Osteoblast (primary cell): ENCODE measurements around the gene BATF. TPM values are rescaled to one million over a fixed set of nuclear protein-coding genes. Genes with fewer than 3 reads are reported as not detected.

ENCODE experiments used
- DNase-seq: peaks from one replicate; pipeline ENCODE4 v3.0.0; 2011; ENCODE audit warnings: low spot score, mixed read lengths; ENCODE audit not compliant: insufficient read length; ENCODE audit errors: missing footprints
- H2AFZ ChIP-seq: 2 replicates; pipeline ENCODE4 v1.6.0; 2011; ENCODE audit warnings: mild to moderate bottlenecking, low read length
- H3K27ac ChIP-seq: 2 replicates; pipeline ENCODE4 v1.5.1; 2011; ENCODE audit warnings: mild to moderate bottlenecking, low read depth, low read length, moderate library complexity
- H3K27me3 ChIP-seq: 2 replicates; pipeline ENCODE4 v1.6.0; 2012; ENCODE audit warnings: mild to moderate bottlenecking, control low read depth, inconsistent platforms, low read length, moderate library complexity; ENCODE audit not compliant: insufficient read depth
- H3K36me3 ChIP-seq: 2 replicates; pipeline ENCODE4 v1.5.1; 2011; ENCODE audit warnings: mild to moderate bottlenecking, low read length, control low read depth, moderate library complexity; ENCODE audit not compliant: insufficient read depth
- H3K4me1 ChIP-seq: 2 replicates; pipeline ENCODE4 v1.5.1; 2011; ENCODE audit warnings: mild to moderate bottlenecking, low read length, control low read depth, moderate library complexity; ENCODE audit not compliant: insufficient read depth
- H3K4me2 ChIP-seq: 2 replicates; pipeline ENCODE4 v1.6.0; 2011; ENCODE audit warnings: mild to moderate bottlenecking, low read length; ENCODE audit not compliant: insufficient read depth
- H3K4me3 ChIP-seq: fragments of 200-600 bp; sonication (generic); 3 replicates; pipeline ENCODE4 v1.5.1; 2012; ENCODE audit warnings: mild to moderate bottlenecking, low read length, inconsistent platforms; ENCODE audit not compliant: insufficient read depth
- H3K79me2 ChIP-seq: 2 replicates; pipeline ENCODE4 v1.6.0; 2012; ENCODE audit warnings: mild to moderate bottlenecking, low read length, control low read depth, inconsistent platforms; ENCODE audit not compliant: insufficient read depth
- H3K9me3 ChIP-seq: 2 replicates; pipeline ENCODE4 v1.5.1; 2011; ENCODE audit warnings: low read depth, low read length, control low read depth
- H4K20me1 ChIP-seq: 2 replicates; pipeline ENCODE4 v1.6.0; 2012; ENCODE audit warnings: mild to moderate bottlenecking, low read length, control low read depth; ENCODE audit not compliant: insufficient read depth
- CTCF ChIP-seq: IDR thresholded peaks from 2 replicates; pipeline ENCODE4 v1.5.1; 2011; ENCODE audit warnings: mild to moderate bottlenecking, low read depth, low read length, moderate library complexity; ENCODE audit errors: extremely low read depth
- total RNA-seq: library from RNA; depleted of rRNA; stranded (reverse); fragments of >200 nt; gene quantifications from 2 replicates; pipeline ENCODE4 v1.2.3, GENCODE V29; 2012

Gene BATF
- total RNA-seq, 1 donor: 0.72 TPM

- DNase-seq: no peak
- no peaks in the 10 kb centered on the region for H4K20me1 ChIP-seq
- peaks cover 35% of the 10 kb centered on the region for H3K27me3 ChIP-seq
- TF ChIP-seq CTCF: no peak
- no peaks in the 10 kb centered on the region for H3K79me2 ChIP-seq
- no peaks in the 10 kb centered on the region for H3K9me3 ChIP-seq
- H3K4me3 ChIP-seq: no peak overlapping the region
- H2AFZ ChIP-seq: no peak overlapping the region
- H3K4me2 ChIP-seq: no peak overlapping the region
- no peak overlapping the region for H3K27ac ChIP-seq
- H3K36me3 ChIP-seq: no peaks in the 10 kb centered on the region
- peaks cover 3% of the 10 kb centered on the region for H3K4me1 ChIP-seq
These were observed 42.8 kb downstream of the BATF start for GRCh38 chr14:75565056-75565455.

GRCh38 chr14:75566321-75566720 lies 44.1 kb downstream of the BATF start:
- H2AFZ ChIP-seq: no peak overlapping the region
- no peaks in the 10 kb centered on the region for H3K36me3 ChIP-seq
- no peaks in the 10 kb centered on the region for H4K20me1 ChIP-seq
- no peak for TF ChIP-seq CTCF
- no peaks in the 10 kb centered on the region for H3K4me1 ChIP-seq
- no peak overlapping the region for H3K4me3 ChIP-seq
- no peak overlapping the region for H3K27ac ChIP-seq
- no peaks in the 10 kb centered on the region for H3K9me3 ChIP-seq
- peaks cover 43% of the 10 kb centered on the region for H3K27me3 ChIP-seq
- no peaks in the 10 kb centered on the region for H3K79me2 ChIP-seq
- H3K4me2 ChIP-seq: no peak overlapping the region
- no peak for DNase-seq

- Histone ChIP-seq H2AFZ (no peak overlapping the region), H4K20me1 (no peaks in the 10 kb centered on the region), H3K9me3 (no peaks in the 10 kb centered on the region), H3K4me3 (no peak overlapping the region), H3K79me2 (no peaks in the 10 kb centered on the region), H3K4me2 (no peak overlapping the region), H3K27me3 (peaks cover 43% of the 10 kb centered on the region), H3K4me1 (no peaks in the 10 kb centered on the region), H3K36me3 (no peaks in the 10 kb centered on the region), H3K27ac (no peak overlapping the region)
- TF ChIP-seq CTCF: no peak
- DNase-seq: no peak
These were observed 44.5 kb downstream of the BATF start for GRCh38 chr14:75566752-75567151.

GRCh38 chr14:75568140-75568539 lies 45.9 kb downstream of the BATF start:
- no peaks in the 10 kb centered on the region for H3K36me3 ChIP-seq
- peaks cover 49% of the 10 kb centered on the region for H3K27me3 ChIP-seq
- DNase-seq: no peak
- no peaks in the 10 kb centered on the region for H3K4me1 ChIP-seq
- no peak overlapping the region for H3K4me2 ChIP-seq
- no peak overlapping the region for H3K27ac ChIP-seq
- H2AFZ ChIP-seq: no peak overlapping the region
- no peak overlapping the region for H3K4me3 ChIP-seq
- no peaks in the 10 kb centered on the region for H4K20me1 ChIP-seq
- H3K79me2 ChIP-seq: no peaks in the 10 kb centered on the region
- no peaks in the 10 kb centered on the region for H3K9me3 ChIP-seq
- TF ChIP-seq CTCF: no peak
